HG03565 (cell line): Measurements from ENCODE around the gene SPG7.
"Not testable (repeated sequence)": the region's sequence is repeated elsewhere in the genome, so short reads cannot be mapped to it uniquely, and the experiment has no call there.

Source experiments
- ATAC-seq: cut with Tn5 transposase; IDR thresholded peaks from one replicate; pipeline ENCODE4 v1.9.1; 2021; ENCODE audit warnings: mild to moderate bottlenecking, moderate library complexity; ENCODE audit not compliant: unreplicated experiment

Gene SPG7

GRCh38 chr16:89507834-89508590 is at the start of gene SPG7:
TSS of gene SPG7 (plus strand) at chr16:89508403. CDS start at chr16:89508418, 15 bp downstream.
- ATAC-seq = peak; percentile 77

GRCh38 chr16:89458551-89458950 is 49.7 kb upstream of the SPG7 start:
- ATAC-seq = no peak

DNA sequence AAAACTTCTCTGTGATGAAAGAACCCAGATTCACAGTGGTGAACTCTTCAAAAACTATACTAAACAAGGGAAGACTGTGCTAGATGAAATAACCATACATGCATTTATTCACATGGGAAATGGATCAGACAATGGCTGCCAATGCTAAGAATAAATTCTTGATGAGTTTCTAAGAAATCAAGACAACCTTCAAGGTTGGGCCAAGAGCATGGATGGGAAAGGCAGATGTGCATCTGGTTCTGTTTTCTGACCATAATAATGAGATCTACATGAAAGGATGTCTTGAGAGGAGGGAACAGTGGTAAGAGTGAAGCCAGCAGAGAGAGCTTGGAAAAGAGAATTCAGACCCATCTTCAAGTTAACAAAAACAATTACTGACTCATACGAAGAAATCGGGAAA is 49.2 kb upstream of the SPG7 start:
- no peak for ATAC-seq

GRCh38 chr16:89460556-89460955 is 47.6 kb upstream of the SPG7 start:
- ATAC-seq = no peak

DNA sequence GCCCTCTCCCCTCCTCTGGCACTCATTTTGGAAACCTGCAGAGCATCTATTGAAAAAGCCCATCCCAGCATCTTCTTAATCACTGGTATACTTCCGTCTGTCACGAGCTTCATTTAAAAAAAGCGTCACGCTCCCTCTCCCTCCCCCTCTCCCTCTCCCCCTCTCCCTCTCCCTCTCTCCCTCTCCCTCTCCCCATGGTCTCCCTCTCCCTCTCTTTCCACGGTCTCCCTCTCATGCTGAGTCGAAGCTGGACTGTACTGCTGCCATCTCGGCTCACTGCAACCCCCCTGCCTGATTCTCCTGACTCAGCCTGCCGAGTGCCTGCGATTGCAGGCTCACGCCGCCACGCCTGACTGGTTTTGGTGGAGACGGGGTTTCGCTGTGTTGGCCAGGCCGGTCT is 46.3 kb upstream of the SPG7 start:
- ATAC-seq = not testable (repeated sequence)

DNA sequence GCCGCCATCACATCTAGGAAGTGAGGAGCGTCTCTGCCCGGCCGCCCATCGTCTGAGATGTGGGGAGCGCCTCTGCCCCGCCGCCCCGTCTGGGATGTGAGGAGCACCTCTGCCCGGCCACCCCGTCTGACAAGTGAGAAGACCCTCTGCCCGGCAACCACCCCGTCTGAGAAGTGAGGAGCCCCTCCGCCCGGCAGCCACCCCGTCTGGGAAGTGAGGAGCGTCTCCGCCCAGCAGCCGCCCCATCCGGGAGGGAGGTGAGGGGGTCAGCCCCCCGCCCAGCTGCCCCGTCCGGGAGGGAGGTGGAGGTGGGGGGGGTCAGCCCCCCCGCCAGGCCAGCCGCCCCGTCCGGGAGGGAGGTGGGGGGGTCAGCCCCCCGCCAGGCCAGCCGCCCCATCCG is 45.6 kb upstream of the SPG7 start:
- ATAC-seq = not testable (repeated sequence)

GRCh38 chr16:89463312-89463711 is 44.9 kb upstream of the SPG7 start:
- ATAC-seq = not testable (repeated sequence)

- no peak for ATAC-seq
Observed at GRCh38 chr16:89466920-89467319, 41.3 kb upstream of the SPG7 start.

DNA sequence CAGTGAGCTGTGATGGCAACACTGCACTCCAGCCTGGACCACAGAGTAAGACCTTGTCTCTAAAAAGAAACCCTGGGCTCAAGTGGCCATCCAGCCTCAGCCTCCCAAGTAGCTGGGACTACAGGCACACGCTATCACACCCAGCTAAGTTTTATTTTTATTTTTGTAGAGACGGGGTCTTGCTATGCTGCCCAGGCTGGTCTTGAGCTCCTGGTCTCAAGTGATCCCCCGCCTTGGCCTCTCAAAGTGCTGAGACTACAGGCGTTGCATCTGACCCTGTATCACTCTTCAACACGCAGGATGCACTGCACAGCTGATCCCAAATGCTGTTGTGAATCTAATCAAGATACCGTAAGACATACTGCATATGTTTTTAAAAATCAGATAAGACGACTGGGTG is 40.8 kb upstream of the SPG7 start:
- no peak for ATAC-seq

GRCh38 chr16:89472711-89473075 is 35.5 kb upstream of the SPG7 start:
- ATAC-seq = no peak

- no peak for ATAC-seq
Observed at GRCh38 chr16:89473136-89473712, 35.0 kb upstream of the SPG7 start.

GRCh38 chr16:89473791-89474414 is 34.3 kb upstream of the SPG7 start:
- no peak for ATAC-seq

GRCh38 chr16:89475144-89475543 is 33.1 kb upstream of the SPG7 start:
- ATAC-seq = no peak

DNA sequence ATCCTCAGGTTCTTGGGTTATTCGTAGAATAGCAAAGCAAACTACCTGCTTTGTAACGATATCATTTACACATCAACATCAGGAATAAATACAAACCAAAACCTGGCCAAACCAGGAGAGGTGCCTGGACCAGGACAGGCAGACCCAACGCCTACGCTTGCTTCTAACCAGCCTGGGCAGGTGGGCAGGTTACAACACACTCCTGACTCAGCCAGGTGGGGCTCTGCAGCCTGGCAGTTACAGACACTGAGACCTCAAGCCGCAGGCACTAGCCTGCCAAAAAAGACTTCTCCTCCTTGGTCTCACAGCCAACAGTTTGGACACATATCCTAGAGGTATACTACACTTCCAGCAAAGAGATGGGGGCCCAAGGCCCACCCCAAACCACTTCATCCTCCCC is 31.8 kb upstream of the SPG7 start:
- no peak for ATAC-seq

DNA sequence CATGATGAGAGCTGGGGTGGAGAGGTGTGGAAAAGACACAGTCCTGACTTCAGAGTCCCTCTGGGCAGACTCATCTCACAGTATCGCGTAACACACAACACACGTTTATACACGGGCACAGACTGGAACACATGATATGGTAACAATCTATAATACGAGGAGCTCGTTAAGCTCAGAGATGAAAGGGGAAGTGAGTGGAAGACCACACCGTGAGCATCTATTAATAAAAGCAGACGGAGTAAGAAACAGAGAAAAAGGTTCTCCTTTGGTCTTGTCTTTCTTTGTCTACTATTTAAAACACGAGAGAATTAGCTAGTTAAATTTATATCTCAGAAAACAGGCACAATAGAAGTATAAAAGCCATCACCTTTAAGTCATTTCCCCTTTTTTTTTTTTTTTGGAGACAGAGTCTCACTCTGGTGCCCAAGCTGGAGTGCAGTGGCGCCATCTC is 31.4 kb upstream of the SPG7 start:
- peak; percentile 60 for ATAC-seq

- no peak for ATAC-seq
Observed at GRCh38 chr16:89478576-89479221, 29.5 kb upstream of the SPG7 start.

- no peak for ATAC-seq
Observed at GRCh38 chr16:89481356-89481955, 26.7 kb upstream of the SPG7 start.

DNA sequence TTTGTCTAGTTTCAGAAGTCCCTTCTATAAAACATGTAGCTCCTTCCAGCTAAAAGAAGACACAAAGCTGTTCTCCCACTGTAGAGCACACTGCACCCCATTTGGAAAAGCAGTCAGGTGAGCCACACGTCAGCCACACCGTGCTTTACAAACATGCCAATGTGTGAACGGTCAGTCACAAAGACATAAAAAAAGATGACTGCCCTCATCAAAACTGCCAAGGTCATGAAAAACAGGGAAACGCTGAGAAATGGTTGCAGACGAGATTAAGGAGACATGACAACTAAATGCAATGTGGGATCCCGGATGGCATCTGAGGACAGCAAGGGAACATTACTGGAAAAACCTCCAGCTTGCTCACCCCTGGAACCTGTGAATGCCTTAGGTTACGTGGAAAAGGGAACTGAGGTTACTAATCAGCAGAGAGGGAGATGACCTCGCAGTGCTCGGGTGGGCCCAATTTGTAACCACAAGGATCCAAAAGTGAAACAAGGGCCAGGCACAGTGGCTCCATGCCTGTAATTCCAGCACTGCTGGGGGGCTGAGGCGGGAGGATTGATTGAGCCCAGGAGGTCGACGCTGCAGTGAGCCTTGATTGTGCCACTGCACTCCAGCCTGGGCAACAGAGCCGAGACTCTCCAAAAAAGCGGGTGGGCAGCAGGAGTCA is 25.9 kb upstream of the SPG7 start:
- no peak for ATAC-seq

DNA sequence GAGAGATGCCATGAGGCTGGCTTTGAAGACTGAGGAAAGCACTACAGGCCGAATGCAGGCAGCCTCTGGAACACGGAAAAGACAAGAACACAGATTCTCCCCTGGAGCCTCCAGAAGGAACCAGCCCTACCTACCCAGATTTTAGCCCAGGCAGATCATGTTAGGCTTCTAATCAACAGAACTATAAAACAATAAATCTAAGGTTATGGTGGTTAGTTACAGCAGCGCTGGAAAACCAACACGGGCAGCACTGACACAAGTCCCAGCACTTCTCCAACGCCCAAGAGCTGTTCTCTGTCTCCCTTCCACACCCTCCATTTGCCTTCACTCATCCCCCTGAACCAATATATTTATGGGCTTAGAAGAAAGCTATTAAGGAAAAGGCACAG is 25.4 kb upstream of the SPG7 start:
- no peak for ATAC-seq

- ATAC-seq = no peak
Observed at GRCh38 chr16:89484041-89484501, 24.1 kb upstream of the SPG7 start.
